A549 (cell line): ENCODE results near the gene ARPC5L.

Experiments
- BHLHE40 ChIP-seq: IDR thresholded peaks from 2 replicates; pipeline ENCODE4 v1.6.1; 2012; ENCODE audit warnings: low read depth, low read length, inconsistent platforms
- CEBPB ChIP-seq, 2 experiments: fragments of >200 bp in 1 of 2; sonication (Bioruptor Twin) in 1 of 2; formaldehyde crosslinking in 1 of 2; IDR thresholded peaks; 2 replicates each; pipeline ENCODE4 v1.6.1; 2012 to 2016
- EP300 ChIP-seq, 2 experiments: fragments of >200 bp; sonication (Bioruptor Twin); formaldehyde crosslinking; IDR thresholded peaks; 2 replicates in 1 of 2; 3 replicates in 1 of 2; pipeline ENCODE4 v1.6.1; 2016 to 2017
- POLR2A ChIP-seq: IDR thresholded peaks from 2 replicates; pipeline ENCODE4 v1.6.1; 2012; ENCODE audit warnings: mild to moderate bottlenecking, low read length
- TF ChIP-seq, protein P1 (sequence below): fragments of >200 bp; sonication (Bioruptor Twin); formaldehyde crosslinking; IDR thresholded peaks from 3 replicates; pipeline ENCODE4 v1.5.1; 2016

DNA sequence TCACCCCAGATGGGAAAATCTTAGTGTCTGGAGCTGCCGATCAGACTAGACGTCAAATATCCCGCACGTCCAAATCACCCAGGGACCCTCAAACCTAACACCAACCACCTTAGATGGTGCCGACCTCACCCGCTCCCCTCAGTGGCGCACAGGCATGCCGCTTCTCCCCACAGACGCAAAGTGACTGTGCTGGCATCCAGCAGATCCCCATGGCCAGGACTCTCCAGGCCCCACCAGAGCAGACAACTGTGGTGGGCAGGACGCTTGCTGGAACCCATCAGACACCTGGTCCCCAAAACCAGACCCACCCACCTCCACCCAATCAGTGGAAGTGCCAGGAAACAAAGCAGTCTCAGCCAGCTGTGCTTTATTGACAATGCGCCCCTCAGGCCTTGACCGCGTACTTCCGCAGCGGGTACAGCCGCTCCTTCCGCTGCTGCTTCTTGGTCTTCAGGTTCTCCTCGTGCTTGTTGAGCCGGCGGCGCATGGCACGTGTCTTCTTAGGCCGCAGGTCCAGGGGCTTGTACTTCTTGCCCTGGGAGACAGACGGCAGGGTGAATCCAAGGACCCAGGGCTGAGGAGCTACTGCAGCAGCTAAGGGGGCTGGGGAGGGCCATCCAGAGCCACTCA is 4.3 kb upstream of the ARPC5L start:
- TF ChIP-seq, protein P1, sequence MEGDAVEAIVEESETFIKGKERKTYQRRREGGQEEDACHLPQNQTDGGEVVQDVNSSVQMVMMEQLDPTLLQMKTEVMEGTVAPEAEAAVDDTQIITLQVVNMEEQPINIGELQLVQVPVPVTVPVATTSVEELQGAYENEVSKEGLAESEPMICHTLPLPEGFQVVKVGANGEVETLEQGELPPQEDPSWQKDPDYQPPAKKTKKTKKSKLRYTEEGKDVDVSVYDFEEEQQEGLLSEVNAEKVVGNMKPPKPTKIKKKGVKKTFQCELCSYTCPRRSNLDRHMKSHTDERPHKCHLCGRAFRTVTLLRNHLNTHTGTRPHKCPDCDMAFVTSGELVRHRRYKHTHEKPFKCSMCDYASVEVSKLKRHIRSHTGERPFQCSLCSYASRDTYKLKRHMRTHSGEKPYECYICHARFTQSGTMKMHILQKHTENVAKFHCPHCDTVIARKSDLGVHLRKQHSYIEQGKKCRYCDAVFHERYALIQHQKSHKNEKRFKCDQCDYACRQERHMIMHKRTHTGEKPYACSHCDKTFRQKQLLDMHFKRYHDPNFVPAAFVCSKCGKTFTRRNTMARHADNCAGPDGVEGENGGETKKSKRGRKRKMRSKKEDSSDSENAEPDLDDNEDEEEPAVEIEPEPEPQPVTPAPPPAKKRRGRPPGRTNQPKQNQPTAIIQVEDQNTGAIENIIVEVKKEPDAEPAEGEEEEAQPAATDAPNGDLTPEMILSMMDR, result no peak
- TF ChIP-seq EP300 (IDR thresholded peaks at IDR 0.05) (no peak), CEBPB (IDR thresholded peaks at IDR 0.05) (no peak), POLR2A (no peak), BHLHE40 (no peak)
